ENCODE results near the gene TAF1D.
"Not testable (repeated sequence)": the region's sequence is repeated elsewhere in the genome, so short reads cannot be mapped to it uniquely, and the experiment has no call there.

The TAF1D gene

GRCh38 chr11:93772123-93772522 lies 30.8 kb upstream of the TAF1D start:
- H3K9me3 ChIP-seq (ENCODE audit: control insufficient read depth, low read length) = no peaks in the 10 kb centered on the region
- no peaks in the 10 kb centered on the region for H3K36me3 ChIP-seq (ENCODE audit: control insufficient read depth, insufficient read depth, low read length)
- no peak overlapping the region for H3K27ac ChIP-seq (ENCODE audit: insufficient read depth, low read depth, low read length, poor library complexity, severe bottlenecking)
- H3K4me1 ChIP-seq (ENCODE audit: control insufficient read depth, insufficient read depth, low read length) = no peaks in the 10 kb centered on the region
- 95 to 96% methylated on average over 4 of the region's 4 CpGs for WGBS, 2 experiments
- H3K27me3 ChIP-seq (ENCODE audit: control insufficient read depth, insufficient read depth, low read length, poor library complexity, severe bottlenecking) = no peaks in the 10 kb centered on the region
- H3K4me3 ChIP-seq (ENCODE audit: insufficient read depth, low read depth, low read length) = no peak overlapping the region

GRCh38 chr11:93770160-93770559 lies 28.9 kb upstream of the TAF1D start:
- Histone ChIP-seq H3K9me3 (ENCODE audit: control insufficient read depth, low read length) (no peaks in the 10 kb centered on the region), H3K4me3 (ENCODE audit: insufficient read depth, low read depth, low read length) (no peak overlapping the region), H3K27ac (ENCODE audit: insufficient read depth, low read depth, low read length, poor library complexity, severe bottlenecking) (no peak overlapping the region), H3K27me3 (ENCODE audit: control insufficient read depth, insufficient read depth, low read length, poor library complexity, severe bottlenecking) (no peaks in the 10 kb centered on the region), H3K4me1 (ENCODE audit: control insufficient read depth, insufficient read depth, low read length) (no peaks in the 10 kb centered on the region), H3K36me3 (ENCODE audit: control insufficient read depth, insufficient read depth, low read length) (no peaks in the 10 kb centered on the region)
- WGBS, 2 experiments = 82 to 84% methylated on average over 1 of the region's 1 CpG

GRCh38 chr11:93767018-93767417 lies 25.7 kb upstream of the TAF1D start:
- WGBS, 2 experiments = 75 to 90% methylated on average over 3 of the region's 3 CpGs
- Histone ChIP-seq H3K27ac (ENCODE audit: insufficient read depth, low read depth, low read length, poor library complexity, severe bottlenecking) (no peak overlapping the region), H3K27me3 (ENCODE audit: control insufficient read depth, insufficient read depth, low read length, poor library complexity, severe bottlenecking) (no peaks in the 10 kb centered on the region), H3K4me1 (ENCODE audit: control insufficient read depth, insufficient read depth, low read length) (no peaks in the 10 kb centered on the region), H3K9me3 (ENCODE audit: control insufficient read depth, low read length) (no peaks in the 10 kb centered on the region), H3K36me3 (ENCODE audit: control insufficient read depth, insufficient read depth, low read length) (peaks cover 5% of the 10 kb centered on the region), H3K4me3 (ENCODE audit: insufficient read depth, low read depth, low read length) (no peak overlapping the region)

- peaks cover 5% of the 10 kb centered on the region for H3K36me3 ChIP-seq (ENCODE audit: control insufficient read depth, insufficient read depth, low read length)
- H3K4me1 ChIP-seq (ENCODE audit: control insufficient read depth, insufficient read depth, low read length) = no peaks in the 10 kb centered on the region
- H3K27me3 ChIP-seq (ENCODE audit: control insufficient read depth, insufficient read depth, low read length, poor library complexity, severe bottlenecking) = no peaks in the 10 kb centered on the region
- WGBS, 2 experiments = 95 to 96% methylated on average over 5 of the region's 5 CpGs
- no peaks in the 10 kb centered on the region for H3K9me3 ChIP-seq (ENCODE audit: control insufficient read depth, low read length)
- H3K27ac ChIP-seq (ENCODE audit: insufficient read depth, low read depth, low read length, poor library complexity, severe bottlenecking) = no peak overlapping the region
- H3K4me3 ChIP-seq (ENCODE audit: insufficient read depth, low read depth, low read length) = no peak overlapping the region
Measured at GRCh38 chr11:93766504-93766903, 25.2 kb upstream of the TAF1D start.

- Histone ChIP-seq H3K36me3 (ENCODE audit: control insufficient read depth, insufficient read depth, low read length) (peaks cover 5% of the 10 kb centered on the region), H3K27me3 (ENCODE audit: control insufficient read depth, insufficient read depth, low read length, poor library complexity, severe bottlenecking) (no peaks in the 10 kb centered on the region), H3K27ac (ENCODE audit: insufficient read depth, low read depth, low read length, poor library complexity, severe bottlenecking) (no peak overlapping the region), H3K4me1 (ENCODE audit: control insufficient read depth, insufficient read depth, low read length) (no peaks in the 10 kb centered on the region), H3K9me3 (ENCODE audit: control insufficient read depth, low read length) (no peaks in the 10 kb centered on the region), H3K4me3 (ENCODE audit: insufficient read depth, low read depth, low read length) (no peak overlapping the region)
- WGBS, 2 experiments = 91 to 93% methylated on average over 2 of the region's 2 CpGs
Measured at GRCh38 chr11:93765551-93765950, 24.3 kb upstream of the TAF1D start.

GRCh38 chr11:93761910-93762309 lies 20.6 kb upstream of the TAF1D start:
- peaks cover 15% of the 10 kb centered on the region for H3K36me3 ChIP-seq (ENCODE audit: control insufficient read depth, insufficient read depth, low read length)

GRCh38 chr11:93759123-93759522 lies 17.8 kb upstream of the TAF1D start:
- H3K27ac ChIP-seq (ENCODE audit: insufficient read depth, low read depth, low read length, poor library complexity, severe bottlenecking); H3K4me3 ChIP-seq (ENCODE audit: insufficient read depth, low read depth, low read length); H3K4me1 ChIP-seq (ENCODE audit: control insufficient read depth, insufficient read depth, low read length); H3K9me3 ChIP-seq (ENCODE audit: control insufficient read depth, low read length); H3K27me3 ChIP-seq (ENCODE audit: control insufficient read depth, insufficient read depth, low read length, poor library complexity, severe bottlenecking): not testable (repeated sequence)
- H3K36me3 ChIP-seq (ENCODE audit: control insufficient read depth, insufficient read depth, low read length) = peaks cover 21% of the 10 kb centered on the region
- 75 to 85% methylated on average over 4 of the region's 4 CpGs for WGBS, 2 experiments

More at GRCh38 chr11:93761910-93762309, 20.6 kb upstream of the TAF1D start:
- H3K4me3 ChIP-seq (ENCODE audit: insufficient read depth, low read depth, low read length) = no peak overlapping the region
- no CpG with 5 or more reads among the region's 1 CpG for whole genome bisulfite sequencing, 2 experiments
- no peaks in the 10 kb centered on the region for H3K4me1 ChIP-seq (ENCODE audit: control insufficient read depth, insufficient read depth, low read length)
- H3K9me3 ChIP-seq (ENCODE audit: control insufficient read depth, low read length) = no peaks in the 10 kb centered on the region
- H3K27me3 ChIP-seq (ENCODE audit: control insufficient read depth, insufficient read depth, low read length, poor library complexity, severe bottlenecking) = no peaks in the 10 kb centered on the region
- H3K27ac ChIP-seq (ENCODE audit: insufficient read depth, low read depth, low read length, poor library complexity, severe bottlenecking) = no peak overlapping the region

- no peaks in the 10 kb centered on the region for H3K9me3 ChIP-seq (ENCODE audit: control insufficient read depth, low read length)
- peaks cover 21% of the 10 kb centered on the region for H3K36me3 ChIP-seq (ENCODE audit: control insufficient read depth, insufficient read depth, low read length)
- 95 to 96% methylated on average over 38 of the region's 38 CpGs for WGBS, 2 experiments
Measured at GRCh38 chr11:93757924-93758865, 16.9 kb upstream of the TAF1D start.

GRCh38 chr11:93757301-93757700 lies 16.0 kb upstream of the TAF1D start:
- H3K27ac ChIP-seq (ENCODE audit: insufficient read depth, low read depth, low read length, poor library complexity, severe bottlenecking) = no peak overlapping the region
- peaks cover 18% of the 10 kb centered on the region for H3K36me3 ChIP-seq (ENCODE audit: control insufficient read depth, insufficient read depth, low read length)
- WGBS, 2 experiments = 94 to 96% methylated on average over 3 of the region's 3 CpGs
- H3K4me3 ChIP-seq (ENCODE audit: insufficient read depth, low read depth, low read length) = no peak overlapping the region
- H3K4me1 ChIP-seq (ENCODE audit: control insufficient read depth, insufficient read depth, low read length) = no peaks in the 10 kb centered on the region
- H3K9me3 ChIP-seq (ENCODE audit: control insufficient read depth, low read length) = no peaks in the 10 kb centered on the region
- H3K27me3 ChIP-seq (ENCODE audit: control insufficient read depth, insufficient read depth, low read length, poor library complexity, severe bottlenecking) = no peaks in the 10 kb centered on the region

More at GRCh38 chr11:93757924-93758865, 16.9 kb upstream of the TAF1D start:
- Histone ChIP-seq H3K27ac (ENCODE audit: insufficient read depth, low read depth, low read length, poor library complexity, severe bottlenecking) (no peak overlapping the region), H3K27me3 (ENCODE audit: control insufficient read depth, insufficient read depth, low read length, poor library complexity, severe bottlenecking) (no peaks in the 10 kb centered on the region), H3K4me1 (ENCODE audit: control insufficient read depth, insufficient read depth, low read length) (no peaks in the 10 kb centered on the region), H3K4me3 (ENCODE audit: insufficient read depth, low read depth, low read length) (no peak overlapping the region)

- no peaks in the 10 kb centered on the region for H3K4me1 ChIP-seq (ENCODE audit: control insufficient read depth, insufficient read depth, low read length)
- 91 to 100% methylated on average over 2 to 3 of the region's 3 CpGs for WGBS, 2 experiments
- H3K36me3 ChIP-seq (ENCODE audit: control insufficient read depth, insufficient read depth, low read length) = peaks cover 17% of the 10 kb centered on the region
Measured at GRCh38 chr11:93756748-93757147, 15.5 kb upstream of the TAF1D start.

More at GRCh38 chr11:93756748-93757147, 15.5 kb upstream of the TAF1D start:
- no peaks in the 10 kb centered on the region for H3K9me3 ChIP-seq (ENCODE audit: control insufficient read depth, low read length)
- no peak overlapping the region for H3K27ac ChIP-seq (ENCODE audit: insufficient read depth, low read depth, low read length, poor library complexity, severe bottlenecking)
- H3K4me3 ChIP-seq (ENCODE audit: insufficient read depth, low read depth, low read length) = no peak overlapping the region
- no peaks in the 10 kb centered on the region for H3K27me3 ChIP-seq (ENCODE audit: control insufficient read depth, insufficient read depth, low read length, poor library complexity, severe bottlenecking)
